Limb (tissue), 2 donors: ENCODE results near the gene PTPRF.

Source experiments
- DNase-seq, 2 donors: peaks; one replicate each; pipeline ENCODE4 v3.0.0-alpha.2; 2016; ENCODE audit errors: extremely low spot score in 2 of 2

Gene PTPRF

DNA sequence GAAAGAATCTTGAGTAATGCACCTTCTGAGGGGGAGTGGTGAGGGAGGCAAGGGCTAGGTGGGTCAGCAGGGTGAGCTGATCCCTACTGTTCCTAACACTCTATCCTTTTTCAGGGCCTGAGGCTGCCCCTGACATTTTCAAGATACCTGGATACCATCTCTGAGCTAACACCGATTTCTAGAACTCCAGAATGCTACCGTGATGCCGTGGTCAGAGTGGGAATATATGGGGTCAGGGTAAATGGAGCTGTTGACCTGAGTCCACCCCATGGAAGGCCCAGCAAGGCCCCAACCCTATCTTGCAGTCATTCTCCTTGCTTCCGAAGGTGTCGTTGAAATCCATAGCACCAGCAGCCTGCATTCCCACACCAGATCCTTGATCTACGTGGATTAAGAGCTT is 18.0 kb upstream of the PTPRF start:
- DNase-seq, result no peak

DNA sequence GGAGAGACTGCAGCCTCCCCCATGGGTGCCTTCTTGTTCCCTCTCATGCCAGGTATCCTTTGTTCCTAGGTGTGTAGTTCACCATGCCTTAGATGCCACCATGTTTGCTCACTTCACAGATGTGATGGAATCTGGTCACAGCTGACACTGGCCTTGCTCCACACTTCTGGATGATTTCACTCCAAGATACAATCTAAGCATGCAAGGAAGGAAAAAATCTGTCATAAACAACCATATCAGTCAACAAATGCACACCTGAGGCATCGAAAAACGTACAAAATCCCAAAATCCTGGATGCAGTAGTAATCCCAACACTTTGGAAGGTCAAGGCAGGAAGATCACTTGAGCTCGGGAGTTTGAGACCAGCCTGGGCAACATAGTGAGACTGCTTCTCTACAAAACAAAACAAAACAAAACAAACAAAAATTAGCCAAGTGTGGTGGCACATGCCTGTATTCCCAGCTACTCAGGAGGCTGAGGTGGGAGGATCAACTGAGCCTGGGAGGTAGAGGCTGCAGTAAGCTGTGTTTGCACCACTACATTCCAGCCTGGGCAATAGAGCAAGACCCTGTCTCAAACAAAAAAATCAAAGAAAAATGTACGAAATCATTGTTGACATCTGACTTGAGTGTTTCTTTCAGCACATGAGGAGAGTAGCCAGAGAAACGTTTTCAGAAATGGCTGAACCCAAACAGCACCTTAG is 17.1 kb upstream of the PTPRF start:
- DNase-seq, result no peak

DNA sequence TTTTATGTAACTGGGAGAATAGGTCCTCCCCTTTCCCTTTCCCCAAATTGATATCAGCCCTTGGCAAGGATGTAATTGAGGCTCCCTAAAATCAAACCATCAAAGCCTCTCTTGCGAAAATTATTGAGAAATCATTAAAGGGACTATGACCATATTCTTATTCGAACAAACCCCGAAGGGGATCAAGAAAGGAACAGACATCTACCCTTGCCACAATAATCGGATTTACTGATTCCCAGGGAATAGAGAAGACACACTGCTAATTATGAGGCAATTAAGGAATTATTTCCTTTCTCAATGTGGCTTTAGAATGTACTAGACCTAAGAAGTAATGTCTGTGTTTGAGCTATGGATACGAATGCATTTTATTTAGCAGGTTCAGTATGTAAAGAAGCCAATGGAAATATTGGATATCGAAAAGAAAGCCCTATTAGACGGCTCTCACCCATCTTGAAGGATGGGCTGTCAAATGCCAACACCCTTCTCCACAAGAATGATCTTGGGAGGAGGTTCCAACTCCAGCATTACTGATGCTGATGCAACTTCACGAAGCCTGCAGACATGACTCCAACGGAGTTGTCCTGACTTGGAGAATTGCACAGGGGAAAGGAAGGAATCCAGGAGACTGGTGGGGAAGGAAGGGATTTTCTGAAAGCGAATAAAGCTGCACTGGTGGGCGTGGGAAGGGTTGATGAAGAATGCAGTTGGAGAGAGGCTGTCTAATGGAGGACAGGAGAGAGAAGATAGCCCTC is 11.6 kb upstream of the PTPRF start:
- no peak for DNase-seq

DNA sequence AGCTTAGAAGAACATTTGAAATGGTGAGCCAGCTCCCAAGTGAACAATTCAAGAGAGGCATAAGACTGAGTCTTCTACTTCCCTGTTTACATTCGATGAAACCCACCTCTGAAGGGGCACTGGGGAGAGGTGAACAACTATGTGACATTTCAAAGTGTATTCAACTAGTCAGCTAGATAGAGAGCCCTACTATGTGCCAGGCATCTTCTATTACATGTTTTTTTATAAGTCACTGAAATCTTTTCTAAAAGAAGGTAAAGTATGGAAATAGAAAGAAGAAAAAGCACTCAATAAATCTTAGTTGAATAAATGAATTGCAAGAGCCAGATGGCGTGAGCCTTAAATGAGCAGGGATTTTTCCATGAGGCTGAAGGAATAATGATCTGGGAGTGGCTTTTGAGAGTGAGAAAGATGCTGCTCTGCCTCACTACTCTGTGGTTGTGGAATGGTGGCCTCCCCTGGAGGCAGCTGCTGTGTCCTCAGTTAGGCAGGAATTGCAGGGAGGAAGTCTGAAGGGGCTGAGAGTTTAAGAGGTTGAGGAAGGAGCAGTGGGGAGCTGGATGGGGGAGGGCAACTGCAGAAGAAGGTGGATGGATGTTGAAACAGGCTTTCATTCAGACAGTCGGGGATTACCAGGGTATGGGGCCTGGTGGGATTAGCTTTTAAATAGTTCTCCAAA is 10.4 kb upstream of the PTPRF start:
- DNase-seq, result no peak

DNA sequence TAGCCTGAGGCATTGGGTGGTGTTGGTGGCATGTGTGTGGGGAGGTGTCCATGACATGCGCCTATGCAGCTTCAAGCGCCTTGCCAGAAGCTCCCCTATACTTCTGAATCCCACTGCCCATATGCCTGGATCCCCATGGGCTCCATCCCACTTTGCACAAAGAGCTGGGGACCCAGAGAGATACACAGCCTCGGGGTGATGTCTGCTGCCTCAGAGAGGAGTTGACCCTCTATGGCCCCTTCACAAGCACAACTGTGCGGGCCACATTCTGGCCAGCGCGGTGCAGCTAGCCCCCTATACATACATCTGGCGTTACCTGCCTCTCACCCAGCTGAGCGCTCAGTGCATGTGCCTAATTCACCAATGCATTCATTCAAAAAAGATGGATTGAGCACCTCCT is 9.6 kb upstream of the PTPRF start:
- DNase-seq, result no peak

DNA sequence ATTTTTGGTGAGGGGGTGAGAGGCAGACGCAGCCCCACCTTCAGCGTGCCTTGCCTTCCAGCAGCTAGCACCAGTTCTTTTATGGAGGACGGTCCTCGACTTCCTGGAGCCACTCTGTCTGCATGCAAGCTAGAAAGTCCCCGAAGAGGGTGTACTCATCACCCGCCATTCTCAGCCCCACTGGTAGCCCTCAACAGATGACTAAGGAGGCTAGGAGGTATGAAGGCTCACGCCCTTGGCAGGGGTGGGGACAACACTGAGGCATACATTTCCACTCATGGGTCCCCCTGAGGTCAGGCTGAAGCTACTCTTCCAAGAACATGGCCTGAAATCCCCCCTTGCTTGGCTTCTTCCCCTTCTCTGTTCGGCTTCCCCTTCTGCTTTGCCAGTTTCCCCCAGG is 8.9 kb upstream of the PTPRF start:
- no peak for DNase-seq

DNA sequence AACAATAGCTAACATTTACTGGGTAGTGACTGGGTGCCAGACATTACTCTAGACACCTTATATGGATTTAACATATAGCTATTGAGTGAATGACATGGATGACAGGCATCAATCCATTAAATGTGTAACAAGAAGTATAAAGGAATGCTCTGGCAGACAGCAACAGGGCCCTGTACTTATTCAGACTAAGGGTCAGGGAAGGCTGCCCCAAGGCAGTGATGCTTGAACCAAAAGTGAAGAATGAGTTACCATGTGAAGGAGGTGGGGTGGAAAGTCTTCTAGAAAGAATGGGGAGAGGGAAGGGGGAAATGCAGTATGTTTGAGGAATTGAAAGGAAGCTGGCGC is 8.3 kb upstream of the PTPRF start:
- DNase-seq, result no peak

DNA sequence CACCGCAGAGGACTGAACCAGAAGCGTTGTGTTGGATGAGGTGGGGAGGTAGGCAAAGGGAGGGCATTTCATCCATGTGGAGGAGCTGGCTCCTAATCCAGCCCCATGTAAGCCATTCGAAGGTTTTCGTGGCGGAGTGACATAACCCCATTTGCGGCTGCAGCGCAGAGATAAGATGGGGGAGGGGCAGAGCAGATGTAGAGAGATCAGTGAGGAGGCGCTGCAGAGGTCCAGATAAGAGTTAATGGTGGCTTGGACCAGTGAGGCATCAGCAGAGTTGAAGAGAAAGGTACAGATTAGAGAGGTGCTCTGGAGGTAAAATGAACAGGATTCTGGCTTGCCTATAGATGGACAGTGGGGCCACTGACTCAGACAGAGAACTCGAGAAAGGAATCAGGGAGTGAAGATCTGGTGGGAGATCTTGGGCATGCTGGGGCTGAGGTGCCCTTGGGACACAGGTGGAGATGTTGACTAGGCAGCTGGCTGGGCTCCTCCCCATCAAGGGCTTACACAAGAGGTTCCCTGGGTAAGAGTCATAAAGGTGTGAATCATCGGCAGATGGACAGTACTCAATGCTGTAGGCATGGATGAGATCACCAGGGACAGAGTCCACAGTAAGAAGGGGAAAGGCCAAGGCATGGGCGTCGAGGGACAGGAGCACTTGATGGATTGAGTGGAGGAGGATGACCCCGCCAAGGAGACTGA is 7.8 kb upstream of the PTPRF start:
- no peak for DNase-seq

DNA sequence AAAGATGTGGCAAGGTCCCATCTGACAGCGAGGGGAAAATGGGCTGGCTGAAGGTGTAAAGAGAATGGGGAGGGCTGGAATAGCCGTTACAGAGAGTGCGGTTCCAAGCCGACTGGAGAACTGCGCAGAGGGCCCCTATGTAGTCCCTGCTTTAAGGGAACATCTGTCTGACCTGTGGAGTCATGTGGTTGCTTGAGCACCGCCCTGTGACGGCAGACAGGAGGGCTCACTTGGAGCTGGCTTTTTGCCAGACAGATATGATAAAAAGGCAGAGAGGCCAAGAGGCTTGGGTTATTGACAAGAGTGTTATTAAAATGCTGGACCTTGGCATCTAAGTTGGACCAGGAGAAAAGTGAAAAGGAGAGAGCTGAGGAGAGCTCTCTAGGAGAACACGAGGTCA is 5.9 kb upstream of the PTPRF start:
- DNase-seq, result no peak

DNA sequence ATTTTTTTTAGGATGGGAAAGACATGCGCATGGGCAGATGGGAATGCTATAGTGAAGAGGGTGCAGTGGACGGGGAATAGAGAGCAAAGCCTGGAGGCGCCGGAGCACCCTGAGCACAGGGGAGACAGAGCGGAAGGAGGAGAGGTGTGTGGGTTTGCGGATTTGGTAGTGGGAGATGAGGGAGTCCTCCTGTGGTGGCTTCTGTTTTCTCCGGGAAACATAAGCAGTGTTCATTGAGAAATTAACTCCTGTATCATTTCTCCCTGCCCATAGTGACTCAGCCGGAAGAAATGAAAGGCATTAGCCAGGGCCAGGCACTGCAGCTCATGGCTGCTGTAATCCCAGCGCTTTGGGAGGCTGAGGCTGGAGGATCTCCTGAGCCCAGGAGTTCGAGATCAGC is 4.7 kb upstream of the PTPRF start:
- DNase-seq, result no peak

DNA sequence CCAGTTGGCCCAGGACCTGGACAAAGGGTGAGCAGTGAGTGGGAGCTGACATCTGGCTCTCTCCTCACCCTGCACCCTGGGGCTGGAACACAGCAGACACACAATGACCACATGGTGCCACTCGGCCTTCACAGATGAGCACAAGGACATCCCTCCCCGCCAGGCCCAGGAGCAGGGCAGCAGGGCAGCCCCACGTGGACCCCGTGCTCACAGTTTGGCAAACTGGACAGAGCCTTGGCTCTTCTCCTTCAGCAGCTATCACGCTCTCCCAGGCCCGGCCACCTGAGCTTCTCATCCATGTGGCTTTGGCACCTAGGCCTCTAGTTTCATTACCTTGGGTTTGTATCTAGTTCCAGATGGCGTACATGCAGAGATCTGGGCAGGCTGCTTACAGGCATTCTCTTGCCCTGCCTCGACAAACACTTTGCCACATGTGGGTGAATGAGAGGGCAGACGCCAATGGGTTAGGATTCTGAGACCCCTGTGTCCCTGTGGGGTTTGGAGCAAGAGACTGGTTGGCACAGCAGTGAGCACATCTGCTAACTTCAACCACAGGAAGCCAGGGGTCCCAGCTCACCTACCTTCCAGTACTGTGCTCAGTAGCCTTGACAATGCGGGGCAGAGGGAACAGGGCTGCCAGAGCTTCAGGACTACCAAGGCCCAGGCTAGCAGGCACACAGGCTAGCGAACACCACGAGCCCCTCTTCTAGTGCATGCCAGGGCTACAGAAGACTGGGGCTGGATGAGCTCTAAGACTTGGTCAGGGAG is 3.4 kb upstream of the PTPRF start:
- DNase-seq, result no peak

DNA sequence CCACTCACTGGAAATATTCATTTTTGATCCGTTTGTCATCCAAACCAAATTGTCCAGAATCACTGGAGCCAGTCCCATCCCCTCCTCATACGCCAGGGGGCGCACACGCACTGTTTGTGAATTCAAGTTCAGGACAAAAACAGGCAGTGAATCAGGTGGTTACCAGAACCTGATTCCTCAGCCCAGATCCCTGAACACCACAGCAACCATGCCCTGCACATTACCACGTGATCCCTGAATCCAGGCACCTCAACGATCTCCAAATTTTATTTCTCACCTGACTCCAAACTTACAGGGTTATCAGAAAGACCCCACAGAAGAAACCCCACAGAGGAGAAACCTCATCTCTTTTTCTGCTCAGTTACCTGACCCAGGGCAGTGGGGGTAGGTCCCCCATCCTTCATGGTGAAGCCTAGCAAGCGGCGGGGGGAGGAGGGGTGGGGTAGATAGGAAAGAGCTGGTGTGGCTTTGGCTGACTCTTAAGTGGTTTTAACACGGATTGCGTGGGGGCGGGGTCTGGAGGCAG is 1.4 kb upstream of the PTPRF start:
- peak; percentile 82 to 90 for DNase-seq

DNA sequence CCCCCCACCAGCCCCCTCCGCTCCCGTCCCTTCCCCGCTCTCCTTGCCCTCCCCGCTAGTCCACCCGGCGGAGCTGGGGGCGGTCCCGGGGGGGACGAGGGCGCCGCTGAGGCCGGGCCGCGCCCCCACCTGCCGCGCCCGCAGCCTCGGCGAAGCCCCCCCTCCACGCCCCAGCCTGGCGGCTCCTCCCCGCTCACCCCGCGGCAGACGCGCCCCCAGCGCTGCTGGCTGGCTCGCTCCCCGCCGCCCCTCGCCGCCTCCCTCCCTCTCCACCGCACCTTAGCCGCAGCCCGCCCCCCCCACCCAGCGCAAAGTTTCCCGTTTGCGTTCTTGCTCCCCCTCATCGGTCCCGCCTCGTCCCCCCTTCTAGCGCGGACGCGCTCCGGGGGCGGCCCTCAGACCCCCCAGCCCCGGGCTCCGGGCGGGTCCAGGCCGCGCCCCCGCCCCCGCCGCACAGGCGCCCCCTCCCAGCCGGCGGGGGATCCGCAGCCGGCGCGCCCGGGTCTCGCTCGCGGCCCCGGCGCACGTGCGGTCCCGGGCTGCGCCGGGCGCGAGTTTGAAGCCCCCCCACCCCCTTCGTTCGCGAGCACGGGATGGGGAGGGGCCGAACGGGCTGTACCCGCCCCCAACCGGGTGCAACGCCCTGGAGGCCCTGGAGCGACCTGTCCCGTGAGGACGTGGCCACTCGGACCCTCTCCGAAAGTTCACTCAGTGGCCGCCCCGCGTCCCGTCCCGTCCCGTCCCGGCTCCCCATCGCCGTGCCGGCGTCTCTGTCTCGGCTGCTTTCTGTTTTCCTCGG is 623 bp downstream of the PTPRF start:
- DNase-seq, result peak in 1 of 2 donors; percentile 76

DNA sequence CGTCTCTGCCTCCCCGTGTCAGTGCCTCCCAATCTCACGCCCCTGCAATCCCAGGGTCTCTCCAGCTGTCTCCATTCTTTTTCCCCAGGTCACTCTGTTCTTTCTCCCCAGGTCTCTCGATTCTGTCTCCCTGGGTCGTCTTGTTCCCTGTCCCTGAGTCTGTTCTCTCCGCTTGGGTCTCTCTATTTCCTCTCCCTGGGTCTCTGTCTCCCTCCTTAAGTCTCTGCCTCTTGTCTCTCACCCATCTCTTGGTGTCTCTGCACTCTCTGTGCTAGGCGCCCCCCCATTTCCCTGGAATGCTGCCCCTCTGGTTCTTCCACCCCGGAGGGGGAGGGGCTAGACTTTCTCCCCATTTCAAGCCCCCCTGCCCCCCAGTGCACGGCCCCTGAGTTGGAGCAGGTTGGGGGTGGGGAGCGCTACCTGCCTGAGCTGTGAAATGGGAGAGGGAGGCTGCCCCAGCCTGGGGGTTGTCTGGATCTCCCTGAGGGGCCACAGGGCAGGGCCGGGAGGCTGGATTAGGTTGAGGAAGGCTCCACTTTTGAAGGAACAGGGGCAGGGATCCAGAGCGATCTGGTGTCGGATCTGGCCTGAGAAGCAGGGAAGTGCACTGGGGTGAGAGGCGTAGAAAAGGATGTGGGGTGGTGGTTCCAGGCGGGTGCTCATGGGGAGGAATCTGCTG is 1.4 kb downstream of the PTPRF start:
- DNase-seq, result peak in 1 of 2 donors; percentile 58

DNA sequence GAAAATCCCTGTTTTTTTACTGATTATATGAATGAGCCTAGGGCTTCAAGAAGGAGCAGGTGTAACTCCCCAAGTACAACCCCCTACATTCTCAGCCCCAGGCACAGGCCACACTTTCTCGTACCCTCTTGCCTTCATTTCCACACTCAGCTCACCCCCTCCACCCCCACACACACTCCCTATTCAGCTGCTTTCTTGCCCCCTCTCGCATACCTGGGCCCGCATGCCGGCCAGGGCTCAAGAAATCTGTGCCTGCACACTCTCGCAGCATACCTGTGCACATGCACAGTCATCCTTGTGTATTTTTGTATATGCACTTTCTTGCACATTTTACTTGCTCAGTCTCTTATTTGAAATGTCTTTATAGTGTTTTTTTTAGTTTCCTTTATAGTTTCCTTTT is 2.0 kb downstream of the PTPRF start:
- no peak for DNase-seq

DNA sequence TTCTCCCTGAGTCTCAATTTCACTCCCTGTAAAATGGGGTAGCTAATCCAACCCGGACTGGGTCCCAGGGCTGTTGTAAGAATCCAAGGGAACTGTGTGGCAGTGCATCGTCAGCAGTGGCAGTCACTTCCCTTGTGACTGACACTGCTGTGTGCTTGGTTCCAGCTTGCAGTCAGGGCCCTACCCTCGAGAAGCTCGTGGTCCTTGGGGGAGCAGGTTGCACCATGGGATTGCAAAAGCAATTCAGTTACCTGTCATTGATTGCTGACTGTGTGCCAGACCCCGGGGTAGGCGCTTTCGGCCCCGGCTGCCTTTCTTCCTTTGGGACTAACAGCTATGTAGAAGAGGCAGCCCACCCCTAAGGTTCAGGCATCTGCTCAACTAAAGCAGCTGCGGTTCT is 2.9 kb downstream of the PTPRF start:
- no peak for DNase-seq

DNA sequence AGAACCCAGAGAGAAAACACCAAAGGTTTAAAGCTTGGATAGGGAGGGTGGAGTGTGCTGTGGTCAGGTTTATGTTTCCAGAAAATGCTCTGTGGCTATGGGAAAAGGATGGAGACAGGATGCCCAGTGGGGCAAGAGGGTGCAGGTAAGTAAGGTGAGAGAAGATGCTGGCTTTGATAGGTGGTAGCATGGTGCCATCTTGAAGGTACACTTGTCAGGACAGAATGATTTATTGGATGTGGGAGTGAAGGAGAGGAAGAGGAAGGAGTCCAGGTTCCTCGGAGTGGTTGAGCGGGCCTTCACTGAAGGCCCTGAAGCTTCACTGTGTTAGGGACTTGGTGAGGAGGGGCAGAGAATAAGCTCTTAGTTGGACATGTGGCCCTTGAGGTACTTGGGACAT is 3.6 kb downstream of the PTPRF start:
- no peak for DNase-seq

DNA sequence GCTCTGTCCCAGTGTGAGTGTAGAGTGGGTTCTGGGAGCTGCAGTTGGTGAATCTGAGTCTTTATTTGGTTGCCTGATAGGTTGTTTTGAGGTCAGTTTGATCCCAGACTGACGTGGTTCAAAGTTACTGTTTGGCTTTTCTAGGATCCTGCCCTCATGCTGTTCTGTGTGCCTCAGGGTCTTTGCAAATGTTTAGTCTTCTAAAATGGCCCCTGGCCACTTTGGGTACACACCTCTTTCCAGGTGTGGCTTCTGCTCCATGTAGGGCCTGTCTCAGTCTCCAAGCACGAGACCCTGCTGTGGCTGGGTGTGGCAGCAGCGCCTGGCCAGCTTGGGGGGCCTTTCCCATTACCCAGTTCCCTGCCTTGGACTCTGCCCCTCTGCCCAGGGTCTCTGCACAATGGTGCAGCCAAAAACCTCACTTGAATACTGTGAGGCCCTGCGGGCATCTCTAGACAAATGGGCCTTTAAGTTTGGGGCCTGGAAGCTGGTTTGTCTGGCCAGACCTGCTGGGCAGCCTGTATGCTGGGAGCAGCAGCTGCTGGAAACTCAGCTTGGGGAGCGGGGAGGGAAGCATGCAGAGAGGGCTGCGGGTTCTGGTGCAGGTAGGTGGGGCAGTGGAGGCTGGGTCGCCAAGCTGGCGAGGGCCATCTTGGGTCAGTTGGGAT is 5.6 kb downstream of the PTPRF start:
- DNase-seq, result no peak

DNA sequence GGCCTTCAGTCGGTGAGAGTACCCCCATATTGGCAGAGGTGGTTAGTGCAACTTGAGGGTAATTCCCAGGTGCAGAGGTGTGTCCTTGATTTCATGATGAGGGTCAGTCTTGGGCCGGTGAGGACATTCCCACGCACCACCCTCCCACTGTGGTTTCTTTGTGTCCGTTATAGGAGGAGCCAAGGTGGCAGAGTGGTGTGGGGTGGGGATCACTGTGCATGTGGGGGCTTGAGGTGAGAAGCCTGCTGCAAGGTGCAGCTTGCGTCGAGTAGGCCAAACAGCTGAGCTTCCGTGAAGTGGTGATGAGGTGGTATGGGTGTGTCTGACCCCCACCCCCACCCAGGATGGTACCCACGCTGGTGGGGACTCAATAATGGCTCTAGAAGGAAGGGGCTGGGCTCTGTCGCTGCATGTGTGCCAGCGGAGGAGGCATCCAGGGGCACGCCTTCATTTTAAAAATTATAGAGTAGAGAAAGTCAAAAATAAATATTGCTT is 6.2 kb downstream of the PTPRF start:
- DNase-seq, result no peak
